Hematopoietic multipotent progenitor cell treated with erythropoietin and hydrocortisone succinate and interleukin-3 and kit ligand, for 6 days (in vitro differentiated cells): Measurements from ENCODE around the gene LPAR3.

Experiments used
- DNase-seq: peaks from one replicate; pipeline ENCODE4 v3.0.0-alpha.2; 2015

LPAR3 gene

GRCh38 chr1:84823991-84824390 is 69.0 kb downstream of the LPAR3 start:
- no peak for DNase-seq

GRCh38 chr1:84823511-84823910 is 69.5 kb downstream of the LPAR3 start:
- DNase-seq = no peak

- no peak for DNase-seq
Observed at GRCh38 chr1:84810343-84810742, 82.7 kb downstream of the LPAR3 start.

- DNase-seq = no peak
Observed at GRCh38 chr1:84809023-84809422, 84.0 kb downstream of the LPAR3 start.

- DNase-seq = no peak
Observed at GRCh38 chr1:84803604-84804003, 89.4 kb downstream of the LPAR3 start.

- DNase-seq = no peak
Observed at GRCh38 chr1:84802567-84803232, 90.3 kb downstream of the LPAR3 start.

GRCh38 chr1:84800090-84801073 is 92.6 kb downstream of the LPAR3 start:
- no peak for DNase-seq

GRCh38 chr1:84797603-84798002 is 95.4 kb downstream of the LPAR3 start:
- DNase-seq = no peak

- DNase-seq = peak; percentile 9
Observed at GRCh38 chr1:84795966-84796600, 96.9 kb downstream of the LPAR3 start.

- DNase-seq = no peak
Observed at GRCh38 chr1:84795213-84795612, 97.8 kb downstream of the LPAR3 start.

- DNase-seq = no peak
Observed at GRCh38 chr1:84792421-84792820, 100.6 kb downstream of the LPAR3 start.

GRCh38 chr1:84789014-84789413 is 104.0 kb downstream of the LPAR3 start:
- DNase-seq = no peak

GRCh38 chr1:84785271-84786036 is 107.6 kb downstream of the LPAR3 start:
- DNase-seq = no peak

GRCh38 chr1:84782881-84783280 is 110.1 kb downstream of the LPAR3 start:
- no peak for DNase-seq

- peak; percentile 87 for DNase-seq
Observed at GRCh38 chr1:84781946-84782771, 110.8 kb downstream of the LPAR3 start.

GRCh38 chr1:84780000-84780716 is 112.8 kb downstream of the LPAR3 start:
- peak; percentile 75 for DNase-seq

GRCh38 chr1:84776639-84777038 is 116.4 kb downstream of the LPAR3 start:
- DNase-seq = no peak

GRCh38 chr1:84775535-84775920 is 117.5 kb downstream of the LPAR3 start:
- DNase-seq = no peak

- no peak for DNase-seq
Observed at GRCh38 chr1:84774669-84775534, 118.1 kb downstream of the LPAR3 start.

GRCh38 chr1:84773933-84774497 is 119.0 kb downstream of the LPAR3 start:
- no peak for DNase-seq
